ENCODE measurements around the gene LRRC47. TPM values are rescaled to one million over a fixed set of nuclear protein-coding genes. Genes with fewer than 3 reads are reported as not detected.

Gene LRRC47
- total and polyA plus RNA-seq, 8 donors = 12.0 to 212 (median 27.1) TPM

DNA sequence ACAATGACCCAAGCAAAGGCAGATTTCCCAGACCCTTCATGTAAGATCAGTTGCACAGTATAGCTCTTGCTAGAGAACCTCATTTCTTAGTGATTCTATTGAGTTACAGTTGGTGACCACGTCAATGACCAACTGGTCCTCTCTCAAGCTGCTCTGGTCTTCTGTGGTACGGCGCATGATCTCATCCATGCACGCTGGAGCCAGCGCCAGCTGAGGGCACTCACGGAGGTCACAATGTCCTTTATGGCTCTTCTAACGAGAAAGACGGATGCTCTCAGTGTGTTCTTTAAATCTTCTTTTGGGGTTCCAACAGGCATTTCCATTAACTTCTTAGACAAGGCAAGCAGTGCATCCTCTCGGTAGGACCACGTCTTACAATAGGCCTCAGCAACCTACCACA is 38.4 kb upstream of the LRRC47 start:
- H3K4me1 ChIP-seq = no peaks in the 10 kb centered on the region
- no peak overlapping the region for H3K27ac ChIP-seq
- peaks cover 51 to 99% (median 95%) of the 10 kb centered on the region in 4 donors for H3K36me3 ChIP-seq
- no peak overlapping the region for H3K4me3 ChIP-seq
- peaks cover 0 to 15% (median 11%) of the 10 kb centered on the region in 4 donors for H3K9me3 ChIP-seq
- intact Hi-C loops (cut with DNase I; ENCODE audit: low total_unique reads) = no loop called here
- no peaks in the 10 kb centered on the region for H3K27me3 ChIP-seq
- no peak for TF ChIP-seq POLR2AphosphoS5 (IDR thresholded peaks at IDR 0.05)
- TF ChIP-seq, protein P1, sequence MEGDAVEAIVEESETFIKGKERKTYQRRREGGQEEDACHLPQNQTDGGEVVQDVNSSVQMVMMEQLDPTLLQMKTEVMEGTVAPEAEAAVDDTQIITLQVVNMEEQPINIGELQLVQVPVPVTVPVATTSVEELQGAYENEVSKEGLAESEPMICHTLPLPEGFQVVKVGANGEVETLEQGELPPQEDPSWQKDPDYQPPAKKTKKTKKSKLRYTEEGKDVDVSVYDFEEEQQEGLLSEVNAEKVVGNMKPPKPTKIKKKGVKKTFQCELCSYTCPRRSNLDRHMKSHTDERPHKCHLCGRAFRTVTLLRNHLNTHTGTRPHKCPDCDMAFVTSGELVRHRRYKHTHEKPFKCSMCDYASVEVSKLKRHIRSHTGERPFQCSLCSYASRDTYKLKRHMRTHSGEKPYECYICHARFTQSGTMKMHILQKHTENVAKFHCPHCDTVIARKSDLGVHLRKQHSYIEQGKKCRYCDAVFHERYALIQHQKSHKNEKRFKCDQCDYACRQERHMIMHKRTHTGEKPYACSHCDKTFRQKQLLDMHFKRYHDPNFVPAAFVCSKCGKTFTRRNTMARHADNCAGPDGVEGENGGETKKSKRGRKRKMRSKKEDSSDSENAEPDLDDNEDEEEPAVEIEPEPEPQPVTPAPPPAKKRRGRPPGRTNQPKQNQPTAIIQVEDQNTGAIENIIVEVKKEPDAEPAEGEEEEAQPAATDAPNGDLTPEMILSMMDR (IDR thresholded peaks at IDR 0.05) = no peak
- TF ChIP-seq POLR2A (IDR thresholded peaks at IDR 0.05) = no peak
- TF ChIP-seq EP300 (IDR thresholded peaks at IDR 0.05) = no peak
- WGBS, 5 donors = 92 to 96% (median 93%) methylated on average over 10 of the region's 10 CpGs
- no peak for DNase-seq

DNA sequence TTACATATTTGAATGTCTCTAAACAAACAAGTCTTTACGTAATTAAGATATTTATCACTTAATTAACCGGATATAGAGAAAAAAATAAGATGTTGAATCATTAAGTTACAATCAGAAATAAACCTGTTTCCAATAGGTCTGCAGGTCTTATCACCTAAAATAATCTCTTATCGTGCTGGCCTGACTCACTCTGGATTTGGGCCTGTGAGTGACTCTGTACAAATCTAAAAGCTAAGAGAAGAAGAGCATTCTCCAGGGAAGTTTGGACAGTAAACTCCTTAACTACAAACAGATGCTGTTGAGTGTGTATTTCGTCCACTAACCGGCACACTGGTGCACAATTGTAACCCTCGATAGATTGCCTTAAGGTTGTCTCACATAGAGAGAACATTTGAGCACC is 35.4 kb upstream of the LRRC47 start:
- TF ChIP-seq POLR2A (IDR thresholded peaks at IDR 0.05) (no peak), EP300 (IDR thresholded peaks at IDR 0.05) (no peak), POLR2AphosphoS5 (IDR thresholded peaks at IDR 0.05) (no peak)
- TF ChIP-seq, protein P1 (IDR thresholded peaks at IDR 0.05) = no peak
- Histone ChIP-seq H3K27ac (no peak overlapping the region), H3K36me3 (peaks cover 48 to 99% (median 95%) of the 10 kb centered on the region in 4 donors), H3K27me3 (no peaks in the 10 kb centered on the region), H3K4me1 (no peaks in the 10 kb centered on the region), H3K9me3 (no peaks in the 10 kb centered on the region), H3K4me3 (no peak overlapping the region)
- intact Hi-C loops (cut with DNase I; ENCODE audit: low total_unique reads) = no loop called here
- 59 to 80% (median 75%) methylated on average over 6 of the region's 6 CpGs for WGBS, 5 donors
- no peak for DNase-seq

DNA sequence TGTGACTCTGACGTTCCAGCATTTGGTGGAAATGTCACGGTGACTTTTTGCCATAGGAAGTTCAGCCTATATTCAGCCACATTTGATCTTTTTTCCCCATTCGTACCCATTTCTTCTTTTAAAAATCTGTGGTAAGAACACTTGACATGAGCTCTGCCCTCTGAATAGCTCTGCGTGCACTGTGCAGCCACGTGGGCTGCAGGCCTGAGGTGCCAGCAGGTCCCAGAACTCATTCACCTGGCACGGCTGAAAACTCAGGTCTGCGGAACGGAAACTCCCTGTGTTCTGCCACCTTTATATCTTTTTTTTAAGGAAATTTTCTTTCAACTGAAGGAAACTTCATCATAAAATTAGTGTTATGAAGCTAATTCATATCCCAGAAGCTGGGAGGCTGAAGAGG is 32.1 kb upstream of the LRRC47 start:
- Histone ChIP-seq H3K27ac (no peak overlapping the region), H3K36me3 (peaks cover 64 to 100% (median 99%) of the 10 kb centered on the region in 4 donors), H3K4me3 (no peak overlapping the region), H3K27me3 (no peaks in the 10 kb centered on the region), H3K9me3 (no peaks in the 10 kb centered on the region), H3K4me1 (no peaks in the 10 kb centered on the region)
- DNase-seq = no peak
- intact Hi-C loops (cut with DNase I; ENCODE audit: low total_unique reads) = no loop called here
- no peak for TF ChIP-seq POLR2AphosphoS5 (IDR thresholded peaks at IDR 0.05)
- TF ChIP-seq POLR2A (IDR thresholded peaks at IDR 0.05) = no peak
- TF ChIP-seq, protein P1 (IDR thresholded peaks at IDR 0.05) = no peak
- no peak for TF ChIP-seq EP300 (IDR thresholded peaks at IDR 0.05)
- 93 to 96% (median 94%) methylated on average over 8 of the region's 8 CpGs for WGBS, 5 donors

DNA sequence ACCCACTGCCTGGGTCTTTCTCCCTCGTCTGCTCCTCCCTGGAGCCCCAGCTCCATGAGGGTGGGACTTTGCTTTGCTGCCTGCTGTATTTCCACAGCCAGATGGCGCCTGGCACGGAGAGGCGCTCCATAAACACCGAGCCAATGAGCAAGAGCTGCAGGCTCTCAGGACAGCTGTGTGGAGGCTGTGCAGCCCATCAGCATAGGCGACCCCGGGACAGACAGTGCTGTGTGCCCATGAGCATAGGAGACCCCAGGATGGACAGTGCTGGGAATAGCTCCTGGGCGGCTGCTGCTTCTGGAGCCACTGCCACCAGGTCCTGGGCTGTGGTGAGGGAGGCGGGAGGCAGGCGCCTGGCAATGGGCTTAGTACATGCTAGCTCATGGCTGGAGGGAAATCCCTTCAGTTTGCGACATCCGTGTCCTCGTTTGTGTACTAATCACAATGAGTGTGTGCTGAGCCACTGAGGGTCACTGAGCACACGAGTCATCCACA is 31.6 kb upstream of the LRRC47 start:
- no peak for DNase-seq
- Histone ChIP-seq H3K27me3 (no peaks in the 10 kb centered on the region), H3K4me3 (no peak overlapping the region), H3K9me3 (no peaks in the 10 kb centered on the region), H3K36me3 (peaks cover 68 to 100% (median 99%) of the 10 kb centered on the region in 4 donors), H3K4me1 (no peaks in the 10 kb centered on the region), H3K27ac (no peak overlapping the region)
- intact Hi-C loops (cut with DNase I; ENCODE audit: low total_unique reads) = no loop called here
- WGBS, 5 donors = 85 to 90% (median 88%) methylated on average over 13 to 14 of the region's 14 CpGs
- TF ChIP-seq POLR2AphosphoS5 (IDR thresholded peaks at IDR 0.05) (no peak), POLR2A (IDR thresholded peaks at IDR 0.05) (no peak), EP300 (IDR thresholded peaks at IDR 0.05) (no peak)
- TF ChIP-seq, protein P1 (IDR thresholded peaks at IDR 0.05) = no peak

Data from stomach (tissue), 9 donors.